ENCODE data around the gene LCP2.

The LCP2 gene

GRCh38 chr5:170221327-170221741, 76.2 kb downstream of the LCP2 start:
- H3K36me3 ChIP-seq (ENCODE audit: control insufficient read depth, insufficient read depth, low read length, severe bottlenecking): no peaks in the 10 kb centered on the region
- no peak overlapping the region for H3K4me3 ChIP-seq (ENCODE audit: low read length)
- peaks cover 44% of the 10 kb centered on the region for H3K4me1 ChIP-seq (ENCODE audit: control insufficient read depth, insufficient read depth, low read length)
- no peaks in the 10 kb centered on the region for H3K27me3 ChIP-seq (replicated peaks; ENCODE audit: control insufficient read depth, insufficient read depth, low read length)
- no peak for DNase-seq (ENCODE audit: low read depth)
- no peak overlapping the region for H3K9ac ChIP-seq (ENCODE audit: low read length)
- no peaks in the 10 kb centered on the region for H3K9me3 ChIP-seq (ENCODE audit: control insufficient read depth, low read length)

GRCh38 chr5:170220191-170220590, 77.4 kb downstream of the LCP2 start:
- Histone ChIP-seq H3K36me3 (ENCODE audit: control insufficient read depth, insufficient read depth, low read length, severe bottlenecking) (no peaks in the 10 kb centered on the region), H3K4me1 (ENCODE audit: control insufficient read depth, insufficient read depth, low read length) (peaks cover 41% of the 10 kb centered on the region), H3K9ac (ENCODE audit: low read length) (no peak overlapping the region)

GRCh38 chr5:170219615-170220014, 78.0 kb downstream of the LCP2 start:
- H3K4me3 ChIP-seq (ENCODE audit: low read length): no peak overlapping the region
- H3K4me1 ChIP-seq (ENCODE audit: control insufficient read depth, insufficient read depth, low read length): peaks cover 41% of the 10 kb centered on the region
- H3K9ac ChIP-seq (ENCODE audit: low read length): no peak overlapping the region
- peak; percentile 8 for DNase-seq (ENCODE audit: low read depth)
- no peaks in the 10 kb centered on the region for H3K36me3 ChIP-seq (ENCODE audit: control insufficient read depth, insufficient read depth, low read length, severe bottlenecking)
- no peaks in the 10 kb centered on the region for H3K9me3 ChIP-seq (ENCODE audit: control insufficient read depth, low read length)
- no peaks in the 10 kb centered on the region for H3K27me3 ChIP-seq (replicated peaks; ENCODE audit: control insufficient read depth, insufficient read depth, low read length)

More at GRCh38 chr5:170220191-170220590, 77.4 kb downstream of the LCP2 start:
- Histone ChIP-seq H3K27me3 (replicated peaks; ENCODE audit: control insufficient read depth, insufficient read depth, low read length) (no peaks in the 10 kb centered on the region), H3K4me3 (ENCODE audit: low read length) (no peak overlapping the region), H3K9me3 (ENCODE audit: control insufficient read depth, low read length) (no peaks in the 10 kb centered on the region)
- no peak for DNase-seq (ENCODE audit: low read depth)

- H3K4me1 ChIP-seq (ENCODE audit: control insufficient read depth, insufficient read depth, low read length): peaks cover 35% of the 10 kb centered on the region
- no peaks in the 10 kb centered on the region for H3K9me3 ChIP-seq (ENCODE audit: control insufficient read depth, low read length)
- H3K4me3 ChIP-seq (ENCODE audit: low read length): no peak overlapping the region
- no peaks in the 10 kb centered on the region for H3K36me3 ChIP-seq (ENCODE audit: control insufficient read depth, insufficient read depth, low read length, severe bottlenecking)
- no peaks in the 10 kb centered on the region for H3K27me3 ChIP-seq (replicated peaks; ENCODE audit: control insufficient read depth, insufficient read depth, low read length)
- no peak for DNase-seq (ENCODE audit: low read depth)
- no peak overlapping the region for H3K9ac ChIP-seq (ENCODE audit: low read length)
Measured at GRCh38 chr5:170218726-170219125, 78.9 kb downstream of the LCP2 start.

- Histone ChIP-seq H3K9ac (ENCODE audit: low read length) (no peak overlapping the region), H3K4me3 (ENCODE audit: low read length) (no peak overlapping the region), H3K36me3 (ENCODE audit: control insufficient read depth, insufficient read depth, low read length, severe bottlenecking) (no peaks in the 10 kb centered on the region), H3K27me3 (replicated peaks; ENCODE audit: control insufficient read depth, insufficient read depth, low read length) (no peaks in the 10 kb centered on the region), H3K9me3 (ENCODE audit: control insufficient read depth, low read length) (no peaks in the 10 kb centered on the region), H3K4me1 (ENCODE audit: control insufficient read depth, insufficient read depth, low read length) (peaks cover 27% of the 10 kb centered on the region)
- no peak for DNase-seq (ENCODE audit: low read depth)
Measured at GRCh38 chr5:170217831-170218230, 79.7 kb downstream of the LCP2 start.

- Histone ChIP-seq H3K27me3 (replicated peaks; ENCODE audit: control insufficient read depth, insufficient read depth, low read length) (no peaks in the 10 kb centered on the region), H3K9me3 (ENCODE audit: control insufficient read depth, low read length) (no peaks in the 10 kb centered on the region), H3K36me3 (ENCODE audit: control insufficient read depth, insufficient read depth, low read length, severe bottlenecking) (no peaks in the 10 kb centered on the region), H3K9ac (ENCODE audit: low read length) (no peak overlapping the region), H3K4me3 (ENCODE audit: low read length) (no peak overlapping the region), H3K4me1 (ENCODE audit: control insufficient read depth, insufficient read depth, low read length) (peaks cover 24% of the 10 kb centered on the region)
- DNase-seq (ENCODE audit: low read depth): peak; percentile 59
Measured at GRCh38 chr5:170216257-170216864, 81.2 kb downstream of the LCP2 start.

GRCh38 chr5:170211575-170212334, 85.8 kb downstream of the LCP2 start:
- DNase-seq (ENCODE audit: low read depth): no peak

GRCh38 chr5:170206958-170207357, 90.6 kb downstream of the LCP2 start:
- DNase-seq (ENCODE audit: low read depth): no peak
- H3K9me3 ChIP-seq (ENCODE audit: control insufficient read depth, low read length): peaks cover 4% of the 10 kb centered on the region
- H3K4me3 ChIP-seq (ENCODE audit: low read length): no peak overlapping the region
- H3K36me3 ChIP-seq (ENCODE audit: control insufficient read depth, insufficient read depth, low read length, severe bottlenecking): no peaks in the 10 kb centered on the region
- H3K9ac ChIP-seq (ENCODE audit: low read length): no peak overlapping the region
- peaks cover 21% of the 10 kb centered on the region for H3K27me3 ChIP-seq (replicated peaks; ENCODE audit: control insufficient read depth, insufficient read depth, low read length)
- no peaks in the 10 kb centered on the region for H3K4me1 ChIP-seq (ENCODE audit: control insufficient read depth, insufficient read depth, low read length)

More at GRCh38 chr5:170211575-170212334, 85.8 kb downstream of the LCP2 start:
- no peaks in the 10 kb centered on the region for H3K4me1 ChIP-seq (ENCODE audit: control insufficient read depth, insufficient read depth, low read length)
- H3K36me3 ChIP-seq (ENCODE audit: control insufficient read depth, insufficient read depth, low read length, severe bottlenecking): no peaks in the 10 kb centered on the region
- H3K4me3 ChIP-seq (ENCODE audit: low read length): no peak overlapping the region
- peaks cover 2% of the 10 kb centered on the region for H3K27me3 ChIP-seq (replicated peaks; ENCODE audit: control insufficient read depth, insufficient read depth, low read length)
- peaks cover 4% of the 10 kb centered on the region for H3K9me3 ChIP-seq (ENCODE audit: control insufficient read depth, low read length)
- no peak overlapping the region for H3K9ac ChIP-seq (ENCODE audit: low read length)

GRCh38 chr5:170206216-170206615, 91.4 kb downstream of the LCP2 start:
- no peak overlapping the region for H3K9ac ChIP-seq (ENCODE audit: low read length)
- H3K36me3 ChIP-seq (ENCODE audit: control insufficient read depth, insufficient read depth, low read length, severe bottlenecking): no peaks in the 10 kb centered on the region
- no peak overlapping the region for H3K4me3 ChIP-seq (ENCODE audit: low read length)
- peak; percentile 3 for DNase-seq (ENCODE audit: low read depth)
- peaks cover 4% of the 10 kb centered on the region for H3K9me3 ChIP-seq (ENCODE audit: control insufficient read depth, low read length)
- peaks cover 21% of the 10 kb centered on the region for H3K27me3 ChIP-seq (replicated peaks; ENCODE audit: control insufficient read depth, insufficient read depth, low read length)
- H3K4me1 ChIP-seq (ENCODE audit: control insufficient read depth, insufficient read depth, low read length): no peaks in the 10 kb centered on the region

GRCh38 chr5:170204202-170204601, 93.4 kb downstream of the LCP2 start:
- Histone ChIP-seq H3K27me3 (replicated peaks; ENCODE audit: control insufficient read depth, insufficient read depth, low read length) (peaks cover 28% of the 10 kb centered on the region), H3K9me3 (ENCODE audit: control insufficient read depth, low read length) (no peaks in the 10 kb centered on the region), H3K36me3 (ENCODE audit: control insufficient read depth, insufficient read depth, low read length, severe bottlenecking) (no peaks in the 10 kb centered on the region), H3K9ac (ENCODE audit: low read length) (no peak overlapping the region), H3K4me3 (ENCODE audit: low read length) (no peak overlapping the region), H3K4me1 (ENCODE audit: control insufficient read depth, insufficient read depth, low read length) (no peaks in the 10 kb centered on the region)
- no peak for DNase-seq (ENCODE audit: low read depth)

GRCh38 chr5:170202117-170202516, 95.5 kb downstream of the LCP2 start:
- H3K4me1 ChIP-seq (ENCODE audit: control insufficient read depth, insufficient read depth, low read length): no peaks in the 10 kb centered on the region
- DNase-seq (ENCODE audit: low read depth): no peak
- H3K36me3 ChIP-seq (ENCODE audit: control insufficient read depth, insufficient read depth, low read length, severe bottlenecking): no peaks in the 10 kb centered on the region
- no peak overlapping the region for H3K9ac ChIP-seq (ENCODE audit: low read length)
- H3K27me3 ChIP-seq (replicated peaks; ENCODE audit: control insufficient read depth, insufficient read depth, low read length): peaks cover 49% of the 10 kb centered on the region
- no peaks in the 10 kb centered on the region for H3K9me3 ChIP-seq (ENCODE audit: control insufficient read depth, low read length)
- H3K4me3 ChIP-seq (ENCODE audit: low read length): no peak overlapping the region
